LHCN-M2 (cell line): Measurements from ENCODE around the gene FANK1. TPM values are rescaled to one million over a fixed set of nuclear protein-coding genes. Genes with fewer than 3 reads are reported as not detected.
A peak's percentile ranks its signal among the peaks of the same experiment; 100 is the strongest.

Experiments used
- DNase-seq: peaks from one replicate; pipeline ENCODE4 v3.0.0-alpha.2; 2012; ENCODE audit warnings: low read depth
- total RNA-seq: library from RNA; depleted of rRNA; stranded (reverse); fragments of >200 nt; gene quantifications from 2 replicates; pipeline ENCODE4 v1.2.3, GENCODE V29; 2014

The FANK1 gene
- total RNA-seq, 1 experiment from 2014 or later: 2.3 TPM

- no peak for DNase-seq
These were observed 88.6 kb downstream of the FANK1 start for GRCh38 chr10:125984865-125985495.

GRCh38 chr10:125985557-125986240 is 89.3 kb downstream of the FANK1 start:
- no peak for DNase-seq

GRCh38 chr10:125989791-125990190 is 93.4 kb downstream of the FANK1 start:
- DNase-seq: no peak

GRCh38 chr10:125990974-125991373 is 94.6 kb downstream of the FANK1 start:
- no peak for DNase-seq

GRCh38 chr10:125991392-125991791 is 95.0 kb downstream of the FANK1 start:
- DNase-seq: no peak

- no peak for DNase-seq
These were observed 95.9 kb downstream of the FANK1 start for GRCh38 chr10:125992254-125992653.

GRCh38 chr10:125994601-125995000 is 98.2 kb downstream of the FANK1 start:
- DNase-seq: no peak

GRCh38 chr10:125995726-125996304 is 99.5 kb downstream of the FANK1 start:
- no peak for DNase-seq

GRCh38 chr10:125997586-125997985 is 101.2 kb downstream of the FANK1 start:
- DNase-seq: no peak

- DNase-seq: no peak
These were observed 103.3 kb downstream of the FANK1 start for GRCh38 chr10:125999694-126000093.

GRCh38 chr10:126001576-126001975 is 105.2 kb downstream of the FANK1 start:
- DNase-seq: peak; percentile 66

GRCh38 chr10:126004752-126005151 is 108.4 kb downstream of the FANK1 start:
- no peak for DNase-seq

GRCh38 chr10:126006264-126006663 is 109.9 kb downstream of the FANK1 start:
- no peak for DNase-seq

GRCh38 chr10:126006906-126007305 is 110.5 kb downstream of the FANK1 start:
- DNase-seq: no peak

GRCh38 chr10:126009650-126010049 is 113.3 kb downstream of the FANK1 start:
- no peak for DNase-seq

- no peak for DNase-seq
These were observed 115.6 kb downstream of the FANK1 start for GRCh38 chr10:126011995-126012394.

GRCh38 chr10:126012485-126012884 is 116.1 kb downstream of the FANK1 start:
- peak; percentile 84 for DNase-seq

GRCh38 chr10:126013489-126014281 is 117.3 kb downstream of the FANK1 start:
- DNase-seq: peak; percentile 91

- peak; percentile 44 for DNase-seq
These were observed 117.9 kb downstream of the FANK1 start for GRCh38 chr10:126014309-126014708.

- no peak for DNase-seq
These were observed 119.0 kb downstream of the FANK1 start for GRCh38 chr10:126015413-126015812.

- DNase-seq: no peak
These were observed 119.9 kb downstream of the FANK1 start for GRCh38 chr10:126016156-126016805.

- DNase-seq: no peak
These were observed 120.5 kb downstream of the FANK1 start for GRCh38 chr10:126016882-126017281.
